VCaP (cell line): ENCODE data around the gene IL31.

ENCODE experiments used
- H3K27ac ChIP-seq: fragments of 450-650 bp; 2 replicates; pipeline ENCODE4 v1.5.1; 2017
- CTCF ChIP-seq: fragments of 450-650 bp; conservative IDR thresholded peaks from 2 replicates; pipeline ENCODE4 v1.5.1; 2017; ENCODE audit warnings: mild to moderate bottlenecking, moderate library complexity

IL31 gene

GRCh38 chr12:122147514-122148290 lies 26.3 kb downstream of the IL31 start:
- H3K27ac ChIP-seq = no peak overlapping the region
- no peak for TF ChIP-seq CTCF

GRCh38 chr12:122145505-122146330 lies 28.3 kb downstream of the IL31 start:
- H3K27ac ChIP-seq = no peak overlapping the region
- TF ChIP-seq CTCF = no peak

- TF ChIP-seq CTCF = no peak
- no peak overlapping the region for H3K27ac ChIP-seq
Observed at GRCh38 chr12:122144885-122145284, 29.1 kb downstream of the IL31 start.

- TF ChIP-seq CTCF = no peak
- H3K27ac ChIP-seq = no peak overlapping the region
Observed at GRCh38 chr12:122142857-122143256, 31.2 kb downstream of the IL31 start.

GRCh38 chr12:122141911-122142725 lies 31.9 kb downstream of the IL31 start:
- H3K27ac ChIP-seq = no peak overlapping the region
- TF ChIP-seq CTCF = no peak

- no peak overlapping the region for H3K27ac ChIP-seq
- no peak for TF ChIP-seq CTCF
Observed at GRCh38 chr12:122140467-122141257, 33.4 kb downstream of the IL31 start.
